Neural cell (in vitro differentiated cells): ENCODE measurements around the gene WFDC12. TPM values are rescaled to one million over a fixed set of nuclear protein-coding genes. Genes with fewer than 3 reads are reported as not detected.

Experiments used
- H2AFZ ChIP-seq: fragments of 200-600, 300-800 bp; sonication (generic), shearing (Covaris generic); 2 replicates; pipeline ENCODE4 v1.6.0; 2014; ENCODE audit warnings: low read depth, mild to moderate bottlenecking, antibody characterized with exemption, low read length, moderate library complexity
- H3F3A ChIP-seq: fragments of 200-600 bp; shearing (Covaris generic); 2 replicates; pipeline ENCODE4 v1.6.1; 2016; ENCODE audit warnings: mild to moderate bottlenecking, moderate library complexity, mixed read lengths, antibody characterized with exemption, low read length; ENCODE audit not compliant: insufficient read depth, poor library complexity, severe bottlenecking
- H3K27ac ChIP-seq: fragments of 200-600, 300-800 bp; sonication (generic), shearing (Covaris generic); 2 replicates; pipeline ENCODE4 v1.5.1; 2014; ENCODE audit warnings: mild to moderate bottlenecking, low read length, moderate library complexity
- H3K27me3 ChIP-seq: fragments of 300-800, 200-600 bp; sonication (generic), shearing (Covaris generic); 2 replicates; pipeline ENCODE4 v1.6.0; 2014; ENCODE audit warnings: mild to moderate bottlenecking, low read depth, low read length, moderate library complexity; ENCODE audit not compliant: insufficient read depth
- H3K36me3 ChIP-seq: fragments of 300-800, 200-600 bp; sonication (generic), shearing (Covaris generic); 2 replicates; pipeline ENCODE4 v1.5.1; 2014; ENCODE audit warnings: mild to moderate bottlenecking, antibody characterized with exemption, low read length, moderate library complexity; ENCODE audit not compliant: insufficient read depth
- H3K4me2 ChIP-seq: fragments of 300-800, 200-600 bp; sonication (generic), shearing (Covaris generic); 2 replicates; pipeline ENCODE4 v1.6.0; 2014; ENCODE audit warnings: mild to moderate bottlenecking, low read length
- H3K4me3 ChIP-seq: fragments of 300-800, 200-600 bp; sonication (generic), shearing (Covaris generic); 2 replicates; pipeline ENCODE4 v1.5.1; 2014; ENCODE audit warnings: mild to moderate bottlenecking, low read length, moderate library complexity
- H3K79me2 ChIP-seq: fragments of 200-600 bp; shearing (Covaris generic); replicated peaks from 2 replicates; pipeline ENCODE4 v1.6.0; 2014; ENCODE audit warnings: mild to moderate bottlenecking, low read length, moderate library complexity; ENCODE audit not compliant: insufficient read depth
- H3K9ac ChIP-seq: fragments of 300-800, 200-600 bp; sonication (generic), shearing (Covaris generic); 2 replicates; pipeline ENCODE4 v1.6.1; 2016; ENCODE audit warnings: mild to moderate bottlenecking, low read length, mixed read lengths
- H3K9me2 ChIP-seq: fragments of 200-600 bp; shearing (Covaris generic); 2 replicates; pipeline ENCODE4 v1.6.1; 2016; ENCODE audit warnings: mild to moderate bottlenecking, low read length, mixed read lengths; ENCODE audit not compliant: insufficient read depth
- H3K9me3 ChIP-seq: fragments of 200-600, 300-800 bp; sonication (generic), shearing (Covaris generic); 2 replicates; pipeline ENCODE4 v1.6.1; 2016; ENCODE audit warnings: mild to moderate bottlenecking, mixed run types, low read length, moderate library complexity, mixed read lengths
- H4K20me1 ChIP-seq: fragments of 200-600 bp; shearing (Covaris generic); 2 replicates; pipeline ENCODE4 v1.6.1; 2016; ENCODE audit warnings: mild to moderate bottlenecking, mixed run types; ENCODE audit not compliant: insufficient read depth
- CTCF ChIP-seq: fragments of 450-650 bp; IDR thresholded peaks from 2 replicates; pipeline ENCODE4 v1.5.1; 2014; ENCODE audit warnings: antibody characterized with exemption, mild to moderate bottlenecking, moderate library complexity; ENCODE audit not compliant: poor library complexity, severe bottlenecking
- EP300 ChIP-seq: fragments of 450-650 bp; conservative IDR thresholded peaks from 2 replicates; pipeline ENCODE4 v1.6.1; 2014; ENCODE audit warnings: antibody characterized with exemption, mild to moderate bottlenecking, moderate library complexity; ENCODE audit not compliant: poor library complexity, severe bottlenecking
- EZH2 ChIP-seq: fragments of 200-600, 300-800 bp; shearing (Covaris generic), sonication (generic); IDR thresholded peaks from 2 replicates; pipeline ENCODE4 v1.6.1; 2014; ENCODE audit warnings: antibody characterized with exemption, low read length, borderline replicate concordance, mild to moderate bottlenecking; ENCODE audit not compliant: insufficient read depth, poor library complexity, severe bottlenecking
- MXI1 ChIP-seq: fragments of 450-650 bp; conservative IDR thresholded peaks from 2 replicates; pipeline ENCODE4 v1.6.1; 2014; ENCODE audit warnings: antibody characterized with exemption, mild to moderate bottlenecking; ENCODE audit not compliant: poor library complexity, severe bottlenecking
- POLR2AphosphoS5 ChIP-seq: IDR thresholded peaks from 2 replicates; pipeline ENCODE4 v1.6.1; 2012
- RAD21 ChIP-seq: fragments of 450-650 bp; conservative IDR thresholded peaks from 2 replicates; pipeline ENCODE4 v1.6.1; 2014; ENCODE audit warnings: antibody characterized with exemption, mild to moderate bottlenecking, moderate library complexity
- REST ChIP-seq: IDR thresholded peaks from 2 replicates; pipeline ENCODE4 v1.6.1; 2012; ENCODE audit warnings: borderline replicate concordance
- SMC3 ChIP-seq: fragments of 450-650 bp; conservative IDR thresholded peaks from 2 replicates; pipeline ENCODE4 v1.6.1; 2014; ENCODE audit warnings: antibody characterized with exemption, mild to moderate bottlenecking, moderate library complexity; ENCODE audit not compliant: poor library complexity
- TAF1 ChIP-seq: IDR thresholded peaks from 2 replicates; pipeline ENCODE4 v1.6.1; 2012; ENCODE audit warnings: low read depth
- polyA plus RNA-seq: library from polyadenylated mRNA; depleted of rRNA; stranded (reverse); fragments of >200 nt; gene quantifications from 2 replicates; pipeline ENCODE4 v1.2.3, GENCODE V29; 2014

Gene WFDC12
- polyA plus RNA-seq, 1 donor from 2014 or later = not detected

- H3K36me3 ChIP-seq = no peaks in the 10 kb centered on the region
- TF ChIP-seq CTCF (no peak), SMC3 (no peak), MXI1 (no peak), EZH2 (no peak), EP300 (no peak), TAF1 (no peak), REST (no peak), POLR2AphosphoS5 (no peak), RAD21 (no peak)
- no peaks in the 10 kb centered on the region for H3K9me3 ChIP-seq
- H4K20me1 ChIP-seq = no peaks in the 10 kb centered on the region
- H2AFZ ChIP-seq = no peak overlapping the region
- H3K79me2 ChIP-seq = no peaks in the 10 kb centered on the region
- H3K27ac ChIP-seq = no peak overlapping the region
- no peaks in the 10 kb centered on the region for H3K9me2 ChIP-seq
- H3F3A ChIP-seq = no peaks in the 10 kb centered on the region
- H3K4me3 ChIP-seq = no peak overlapping the region
- H3K27me3 ChIP-seq = peaks cover 29% of the 10 kb centered on the region
- H3K9ac ChIP-seq = no peak overlapping the region
- H3K4me2 ChIP-seq = no peak overlapping the region
These were observed 21.2 kb downstream of the WFDC12 start for GRCh38 chr20:45103072-45103471.

- H3K9me2 ChIP-seq = no peaks in the 10 kb centered on the region
- no peaks in the 10 kb centered on the region for H3K79me2 ChIP-seq
- no peak overlapping the region for H3K4me3 ChIP-seq
- no peaks in the 10 kb centered on the region for H4K20me1 ChIP-seq
- H3K27me3 ChIP-seq = peaks cover 29% of the 10 kb centered on the region
- no peak overlapping the region for H3K27ac ChIP-seq
- no peak overlapping the region for H3K9ac ChIP-seq
- H3F3A ChIP-seq = no peaks in the 10 kb centered on the region
- no peak overlapping the region for H3K4me2 ChIP-seq
- H3K9me3 ChIP-seq = no peaks in the 10 kb centered on the region
- TF ChIP-seq TAF1 (no peak), RAD21 (no peak)
- no peak overlapping the region for H2AFZ ChIP-seq
- H3K36me3 ChIP-seq = no peaks in the 10 kb centered on the region
These were observed 22.9 kb downstream of the WFDC12 start for GRCh38 chr20:45101333-45101850.
